ENCODE measurements around the gene TBCK. TPM values are rescaled to one million over a fixed set of nuclear protein-coding genes. Genes with fewer than 3 reads are reported as not detected.

Gene TBCK
- total RNA-seq, 1 experiment from 2014 or later: 28.6 TPM

DNA sequence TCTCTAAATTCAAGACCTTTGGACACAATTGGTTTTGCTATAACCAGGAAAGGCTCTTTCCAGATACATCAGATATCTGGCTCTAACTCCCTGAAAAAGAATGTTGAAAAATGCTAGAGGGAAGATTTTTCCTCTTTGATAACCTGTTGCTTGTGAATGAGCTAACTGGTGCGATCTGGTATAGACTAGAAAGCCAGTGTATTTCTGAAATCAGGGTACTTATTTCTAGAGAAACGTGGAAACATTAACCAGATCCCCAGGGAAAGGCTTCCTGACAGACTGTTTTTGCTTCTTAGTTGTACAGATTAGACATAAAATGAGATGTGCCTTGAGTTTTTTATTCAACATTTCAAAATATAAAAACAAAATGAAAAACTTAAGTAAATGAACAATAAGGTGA lies 313.0 kb downstream of the TBCK start:
- CTCF ChIA-PET: no interaction called here
- DNase-seq (ENCODE audit: low spot score): no peak
- ATAC-seq: no peak
- POLR2A ChIA-PET: no interaction called here
- Mint-ChIP-seq H3K27ac (no peak overlapping the region), H3K4me3 (no peak overlapping the region), H3K4me1 (peaks cover 16% of the 10 kb centered on the region), H3K27me3 (ENCODE audit: low read depth) (peaks cover 2% of the 10 kb centered on the region; the same call in 1 of the 2 replicates), H3K9me3 (peaks cover 4% of the 10 kb centered on the region), H3K36me3 (no peaks in the 10 kb centered on the region)
- TF ChIP-seq, protein P1, sequence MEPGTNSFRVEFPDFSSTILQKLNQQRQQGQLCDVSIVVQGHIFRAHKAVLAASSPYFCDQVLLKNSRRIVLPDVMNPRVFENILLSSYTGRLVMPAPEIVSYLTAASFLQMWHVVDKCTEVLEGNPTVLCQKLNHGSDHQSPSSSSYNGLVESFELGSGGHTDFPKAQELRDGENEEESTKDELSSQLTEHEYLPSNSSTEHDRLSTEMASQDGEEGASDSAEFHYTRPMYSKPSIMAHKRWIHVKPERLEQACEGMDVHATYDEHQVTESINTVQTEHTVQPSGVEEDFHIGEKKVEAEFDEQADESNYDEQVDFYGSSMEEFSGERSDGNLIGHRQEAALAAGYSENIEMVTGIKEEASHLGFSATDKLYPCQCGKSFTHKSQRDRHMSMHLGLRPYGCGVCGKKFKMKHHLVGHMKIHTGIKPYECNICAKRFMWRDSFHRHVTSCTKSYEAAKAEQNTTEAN (CRISPR knock-in tag; IDR thresholded peaks at IDR 0.05): no peak
- no peak for TF ChIP-seq KAT7 (CRISPR knock-in tag; IDR thresholded peaks at IDR 0.05; ENCODE audit: borderline replicate concordance)
- TF ChIP-seq NR1H2 (CRISPR knock-in tag; IDR thresholded peaks at IDR 0.05): no peak
- TF ChIP-seq CBFB (CRISPR knock-in tag; IDR thresholded peaks at IDR 0.05; ENCODE audit: low read depth): no peak
- no peak for TF ChIP-seq ZNF396 (CRISPR knock-in tag; IDR thresholded peaks at IDR 0.05; ENCODE audit: borderline replicate concordance)
- TF ChIP-seq TP53 (CRISPR knock-in tag; IDR thresholded peaks at IDR 0.05): no peak
- no peak for TF ChIP-seq TCF7 (CRISPR knock-in tag; IDR thresholded peaks at IDR 0.05; ENCODE audit: low read depth)
- TF ChIP-seq GTF2I (CRISPR knock-in tag; conservative IDR thresholded peaks at IDR 0.05): no peak
- TF ChIP-seq NFE2L1 (CRISPR knock-in tag; IDR thresholded peaks at IDR 0.05): no peak

- ChIA-PET POLR2A (no interaction called here), CTCF (no interaction called here)
- H3K27ac Mint-ChIP-seq: no peak overlapping the region
- DNase-seq (ENCODE audit: low spot score) (no peak), ATAC-seq (peak; percentile 31)
- no peaks in the 10 kb centered on the region; the same call in 1 of the 2 replicates for H3K27me3 Mint-ChIP-seq (ENCODE audit: low read depth)
- H3K9me3 Mint-ChIP-seq: no peaks in the 10 kb centered on the region
- no peak overlapping the region for H3K4me3 Mint-ChIP-seq
- H3K4me1 Mint-ChIP-seq: peaks cover 22% of the 10 kb centered on the region
- no peaks in the 10 kb centered on the region for H3K36me3 Mint-ChIP-seq
- TF ChIP-seq JAZF1 (CRISPR knock-in tag; IDR thresholded peaks at IDR 0.05) (no peak), NFYB (CRISPR knock-in tag; conservative IDR thresholded peaks at IDR 0.05; ENCODE audit: low read depth) (no peak), ARID4B (CRISPR knock-in tag; IDR thresholded peaks at IDR 0.05; ENCODE audit: borderline replicate concordance) (no peak), TEAD4 (CRISPR knock-in tag; IDR thresholded peaks at IDR 0.05) (no peak), CREB1 (CRISPR knock-in tag; IDR thresholded peaks at IDR 0.05) (no peak), ZNF317 (CRISPR knock-in tag; IDR thresholded peaks at IDR 0.05; ENCODE audit: borderline replicate concordance, low read depth) (no peak), STAT6 (CRISPR knock-in tag; conservative IDR thresholded peaks at IDR 0.05; ENCODE audit: low read depth) (no peak), ZMAT4 (CRISPR knock-in tag; IDR thresholded peaks at IDR 0.05) (no peak), OVOL2 (CRISPR knock-in tag; IDR thresholded peaks at IDR 0.05; ENCODE audit: borderline replicate concordance) (no peak), TEAD1 (CRISPR knock-in tag; IDR thresholded peaks at IDR 0.05) (no peak), MYBL2 (CRISPR knock-in tag; IDR thresholded peaks at IDR 0.05) (no peak)
- TF ChIP-seq, protein P2, sequence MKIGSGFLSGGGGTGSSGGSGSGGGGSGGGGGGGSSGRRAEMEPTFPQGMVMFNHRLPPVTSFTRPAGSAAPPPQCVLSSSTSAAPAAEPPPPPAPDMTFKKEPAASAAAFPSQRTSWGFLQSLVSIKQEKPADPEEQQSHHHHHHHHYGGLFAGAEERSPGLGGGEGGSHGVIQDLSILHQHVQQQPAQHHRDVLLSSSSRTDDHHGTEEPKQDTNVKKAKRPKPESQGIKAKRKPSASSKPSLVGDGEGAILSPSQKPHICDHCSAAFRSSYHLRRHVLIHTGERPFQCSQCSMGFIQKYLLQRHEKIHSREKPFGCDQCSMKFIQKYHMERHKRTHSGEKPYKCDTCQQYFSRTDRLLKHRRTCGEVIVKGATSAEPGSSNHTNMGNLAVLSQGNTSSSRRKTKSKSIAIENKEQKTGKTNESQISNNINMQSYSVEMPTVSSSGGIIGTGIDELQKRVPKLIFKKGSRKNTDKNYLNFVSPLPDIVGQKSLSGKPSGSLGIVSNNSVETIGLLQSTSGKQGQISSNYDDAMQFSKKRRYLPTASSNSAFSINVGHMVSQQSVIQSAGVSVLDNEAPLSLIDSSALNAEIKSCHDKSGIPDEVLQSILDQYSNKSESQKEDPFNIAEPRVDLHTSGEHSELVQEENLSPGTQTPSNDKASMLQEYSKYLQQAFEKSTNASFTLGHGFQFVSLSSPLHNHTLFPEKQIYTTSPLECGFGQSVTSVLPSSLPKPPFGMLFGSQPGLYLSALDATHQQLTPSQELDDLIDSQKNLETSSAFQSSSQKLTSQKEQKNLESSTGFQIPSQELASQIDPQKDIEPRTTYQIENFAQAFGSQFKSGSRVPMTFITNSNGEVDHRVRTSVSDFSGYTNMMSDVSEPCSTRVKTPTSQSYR (CRISPR knock-in tag; IDR thresholded peaks at IDR 0.05): no peak
- TF ChIP-seq, protein P3, sequence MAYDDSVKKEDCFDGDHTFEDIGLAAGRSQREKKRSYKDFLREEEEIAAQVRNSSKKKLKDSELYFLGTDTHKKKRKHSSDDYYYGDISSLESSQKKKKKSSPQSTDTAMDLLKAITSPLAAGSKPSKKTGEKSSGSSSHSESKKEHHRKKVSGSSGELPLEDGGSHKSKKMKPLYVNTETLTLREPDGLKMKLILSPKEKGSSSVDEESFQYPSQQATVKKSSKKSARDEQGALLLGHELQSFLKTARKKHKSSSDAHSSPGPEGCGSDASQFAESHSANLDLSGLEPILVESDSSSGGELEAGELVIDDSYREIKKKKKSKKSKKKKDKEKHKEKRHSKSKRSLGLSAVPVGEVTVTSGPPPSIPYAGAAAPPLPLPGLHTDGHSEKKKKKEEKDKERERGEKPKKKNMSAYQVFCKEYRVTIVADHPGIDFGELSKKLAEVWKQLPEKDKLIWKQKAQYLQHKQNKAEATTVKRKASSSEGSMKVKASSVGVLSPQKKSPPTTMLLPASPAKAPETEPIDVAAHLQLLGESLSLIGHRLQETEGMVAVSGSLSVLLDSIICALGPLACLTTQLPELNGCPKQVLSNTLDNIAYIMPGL (CRISPR knock-in tag; IDR thresholded peaks at IDR 0.05): no peak
Measured at GRCh38 chr4:105998171-105999063, 317.6 kb downstream of the TBCK start.

All from WTC11 (cell line).